Non-pigmented ciliary epithelial cell (primary cell): ENCODE results near the gene RAB43.
"Not testable (repeated sequence)": the region's sequence is repeated elsewhere in the genome, so short reads cannot be mapped to it uniquely, and the experiment has no call there.

Source experiments
- DNase-seq: peaks from one replicate; pipeline ENCODE4 v3.0.0-alpha.2; 2010; ENCODE audit warnings: low read depth

Gene RAB43

GRCh38 chr3:129121016-129121791 lies 400 bp downstream of the RAB43 start:
- DNase-seq, result no peak

GRCh38 chr3:129120254-129121004 lies 1.2 kb downstream of the RAB43 start:
- DNase-seq, result peak; percentile 59

GRCh38 chr3:129119365-129120100 lies 2.1 kb downstream of the RAB43 start:
- no peak for DNase-seq

- no peak for DNase-seq
Observed at GRCh38 chr3:129118745-129119144, 2.9 kb downstream of the RAB43 start.

- DNase-seq, result no peak
Observed at GRCh38 chr3:129117134-129117533, 4.5 kb downstream of the RAB43 start.

- DNase-seq, result no peak
Observed at GRCh38 chr3:129116482-129116946, 5.1 kb downstream of the RAB43 start.

GRCh38 chr3:129114455-129114854 lies 7.1 kb downstream of the RAB43 start:
- DNase-seq, result no peak

GRCh38 chr3:129112308-129113052 lies 9.1 kb downstream of the RAB43 start:
- no peak for DNase-seq

GRCh38 chr3:129111076-129111780 lies 10.4 kb downstream of the RAB43 start:
- not testable (repeated sequence) for DNase-seq

- DNase-seq, result no peak
Observed at GRCh38 chr3:129107793-129108192, 13.8 kb downstream of the RAB43 start.

GRCh38 chr3:129106866-129107565 lies 14.6 kb downstream of the RAB43 start:
- no peak for DNase-seq

GRCh38 chr3:129106320-129106719 lies 15.3 kb downstream of the RAB43 start:
- no peak for DNase-seq

GRCh38 chr3:129105862-129106261 lies 15.7 kb downstream of the RAB43 start:
- no peak for DNase-seq

GRCh38 chr3:129104498-129105079 lies 17.0 kb downstream of the RAB43 start:
- DNase-seq, result no peak

- DNase-seq, result no peak
Observed at GRCh38 chr3:129104051-129104450, 17.6 kb downstream of the RAB43 start.

- no peak for DNase-seq
Observed at GRCh38 chr3:129103296-129103695, 18.3 kb downstream of the RAB43 start.

- DNase-seq, result no peak
Observed at GRCh38 chr3:129101370-129102138, 20.1 kb downstream of the RAB43 start.

GRCh38 chr3:129100274-129100673 lies 21.3 kb downstream of the RAB43 start:
- no peak for DNase-seq

GRCh38 chr3:129095285-129095684 lies 26.3 kb downstream of the RAB43 start:
- no peak for DNase-seq
